ENCODE data around the gene PLSCR1.

DNA sequence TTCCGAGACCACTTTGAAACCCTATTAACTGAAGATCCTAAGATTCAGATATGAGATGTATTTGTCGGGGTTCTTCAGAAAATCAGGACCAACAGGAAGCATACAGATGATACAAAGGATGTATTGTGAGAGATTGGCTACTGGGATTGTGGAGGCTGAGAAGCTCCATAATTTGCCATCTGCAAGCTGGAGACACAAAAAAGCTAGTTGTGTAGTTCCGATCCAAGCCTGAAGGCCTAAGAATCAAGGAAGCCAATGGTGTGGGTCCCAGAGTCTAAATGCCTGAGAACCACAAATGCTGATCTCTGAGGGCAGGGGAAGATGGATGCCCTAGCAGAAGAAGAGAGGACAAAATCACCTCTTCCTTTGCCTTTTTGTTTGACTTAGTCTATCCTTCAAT, 10.9 kb upstream of the PLSCR1 start:
- no peak for TF ChIP-seq SMAD3 (CRISPR knock-in tag; IDR thresholded peaks at IDR 0.05; ENCODE audit: borderline replicate concordance)
- TF ChIP-seq, protein P1, sequence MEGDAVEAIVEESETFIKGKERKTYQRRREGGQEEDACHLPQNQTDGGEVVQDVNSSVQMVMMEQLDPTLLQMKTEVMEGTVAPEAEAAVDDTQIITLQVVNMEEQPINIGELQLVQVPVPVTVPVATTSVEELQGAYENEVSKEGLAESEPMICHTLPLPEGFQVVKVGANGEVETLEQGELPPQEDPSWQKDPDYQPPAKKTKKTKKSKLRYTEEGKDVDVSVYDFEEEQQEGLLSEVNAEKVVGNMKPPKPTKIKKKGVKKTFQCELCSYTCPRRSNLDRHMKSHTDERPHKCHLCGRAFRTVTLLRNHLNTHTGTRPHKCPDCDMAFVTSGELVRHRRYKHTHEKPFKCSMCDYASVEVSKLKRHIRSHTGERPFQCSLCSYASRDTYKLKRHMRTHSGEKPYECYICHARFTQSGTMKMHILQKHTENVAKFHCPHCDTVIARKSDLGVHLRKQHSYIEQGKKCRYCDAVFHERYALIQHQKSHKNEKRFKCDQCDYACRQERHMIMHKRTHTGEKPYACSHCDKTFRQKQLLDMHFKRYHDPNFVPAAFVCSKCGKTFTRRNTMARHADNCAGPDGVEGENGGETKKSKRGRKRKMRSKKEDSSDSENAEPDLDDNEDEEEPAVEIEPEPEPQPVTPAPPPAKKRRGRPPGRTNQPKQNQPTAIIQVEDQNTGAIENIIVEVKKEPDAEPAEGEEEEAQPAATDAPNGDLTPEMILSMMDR (IDR thresholded peaks at IDR 0.05) = no peak
- TF ChIP-seq TCF7 (CRISPR knock-in tag; IDR thresholded peaks at IDR 0.05; ENCODE audit: low read depth) = no peak
- TF ChIP-seq, protein P2, sequence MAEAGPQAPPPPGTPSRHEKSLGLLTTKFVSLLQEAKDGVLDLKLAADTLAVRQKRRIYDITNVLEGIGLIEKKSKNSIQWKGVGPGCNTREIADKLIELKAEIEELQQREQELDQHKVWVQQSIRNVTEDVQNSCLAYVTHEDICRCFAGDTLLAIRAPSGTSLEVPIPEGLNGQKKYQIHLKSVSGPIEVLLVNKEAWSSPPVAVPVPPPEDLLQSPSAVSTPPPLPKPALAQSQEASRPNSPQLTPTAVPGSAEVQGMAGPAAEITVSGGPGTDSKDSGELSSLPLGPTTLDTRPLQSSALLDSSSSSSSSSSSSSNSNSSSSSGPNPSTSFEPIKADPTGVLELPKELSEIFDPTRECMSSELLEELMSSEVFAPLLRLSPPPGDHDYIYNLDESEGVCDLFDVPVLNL (CRISPR knock-in tag; IDR thresholded peaks at IDR 0.05; ENCODE audit: borderline replicate concordance, low read depth) = no peak
- TF ChIP-seq, protein P3, sequence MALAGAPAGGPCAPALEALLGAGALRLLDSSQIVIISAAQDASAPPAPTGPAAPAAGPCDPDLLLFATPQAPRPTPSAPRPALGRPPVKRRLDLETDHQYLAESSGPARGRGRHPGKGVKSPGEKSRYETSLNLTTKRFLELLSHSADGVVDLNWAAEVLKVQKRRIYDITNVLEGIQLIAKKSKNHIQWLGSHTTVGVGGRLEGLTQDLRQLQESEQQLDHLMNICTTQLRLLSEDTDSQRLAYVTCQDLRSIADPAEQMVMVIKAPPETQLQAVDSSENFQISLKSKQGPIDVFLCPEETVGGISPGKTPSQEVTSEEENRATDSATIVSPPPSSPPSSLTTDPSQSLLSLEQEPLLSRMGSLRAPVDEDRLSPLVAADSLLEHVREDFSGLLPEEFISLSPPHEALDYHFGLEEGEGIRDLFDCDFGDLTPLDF (CRISPR knock-in tag; IDR thresholded peaks at IDR 0.05) = no peak
- TF ChIP-seq, protein P4, sequence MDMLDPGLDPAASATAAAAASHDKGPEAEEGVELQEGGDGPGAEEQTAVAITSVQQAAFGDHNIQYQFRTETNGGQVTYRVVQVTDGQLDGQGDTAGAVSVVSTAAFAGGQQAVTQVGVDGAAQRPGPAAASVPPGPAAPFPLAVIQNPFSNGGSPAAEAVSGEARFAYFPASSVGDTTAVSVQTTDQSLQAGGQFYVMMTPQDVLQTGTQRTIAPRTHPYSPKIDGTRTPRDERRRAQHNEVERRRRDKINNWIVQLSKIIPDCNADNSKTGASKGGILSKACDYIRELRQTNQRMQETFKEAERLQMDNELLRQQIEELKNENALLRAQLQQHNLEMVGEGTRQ (CRISPR knock-in tag; IDR thresholded peaks at IDR 0.05) = no peak
- TF ChIP-seq, protein P5, sequence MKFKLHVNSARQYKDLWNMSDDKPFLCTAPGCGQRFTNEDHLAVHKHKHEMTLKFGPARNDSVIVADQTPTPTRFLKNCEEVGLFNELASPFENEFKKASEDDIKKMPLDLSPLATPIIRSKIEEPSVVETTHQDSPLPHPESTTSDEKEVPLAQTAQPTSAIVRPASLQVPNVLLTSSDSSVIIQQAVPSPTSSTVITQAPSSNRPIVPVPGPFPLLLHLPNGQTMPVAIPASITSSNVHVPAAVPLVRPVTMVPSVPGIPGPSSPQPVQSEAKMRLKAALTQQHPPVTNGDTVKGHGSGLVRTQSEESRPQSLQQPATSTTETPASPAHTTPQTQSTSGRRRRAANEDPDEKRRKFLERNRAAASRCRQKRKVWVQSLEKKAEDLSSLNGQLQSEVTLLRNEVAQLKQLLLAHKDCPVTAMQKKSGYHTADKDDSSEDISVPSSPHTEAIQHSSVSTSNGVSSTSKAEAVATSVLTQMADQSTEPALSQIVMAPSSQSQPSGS (CRISPR knock-in tag; IDR thresholded peaks at IDR 0.05; ENCODE audit: borderline replicate concordance, low read depth) = no peak
- TF ChIP-seq, protein P6, sequence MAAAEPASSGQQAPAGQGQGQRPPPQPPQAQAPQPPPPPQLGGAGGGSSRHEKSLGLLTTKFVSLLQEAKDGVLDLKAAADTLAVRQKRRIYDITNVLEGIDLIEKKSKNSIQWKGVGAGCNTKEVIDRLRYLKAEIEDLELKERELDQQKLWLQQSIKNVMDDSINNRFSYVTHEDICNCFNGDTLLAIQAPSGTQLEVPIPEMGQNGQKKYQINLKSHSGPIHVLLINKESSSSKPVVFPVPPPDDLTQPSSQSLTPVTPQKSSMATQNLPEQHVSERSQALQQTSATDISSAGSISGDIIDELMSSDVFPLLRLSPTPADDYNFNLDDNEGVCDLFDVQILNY (CRISPR knock-in tag; IDR thresholded peaks at IDR 0.05) = no peak
- no peak for TF ChIP-seq TEAD4 (CRISPR knock-in tag; IDR thresholded peaks at IDR 0.05)
- TF ChIP-seq CREB1 (CRISPR knock-in tag; IDR thresholded peaks at IDR 0.05) = no peak
- TF ChIP-seq, protein P7, sequence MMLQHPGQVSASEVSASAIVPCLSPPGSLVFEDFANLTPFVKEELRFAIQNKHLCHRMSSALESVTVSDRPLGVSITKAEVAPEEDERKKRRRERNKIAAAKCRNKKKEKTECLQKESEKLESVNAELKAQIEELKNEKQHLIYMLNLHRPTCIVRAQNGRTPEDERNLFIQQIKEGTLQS (CRISPR knock-in tag; conservative IDR thresholded peaks at IDR 0.05) = no peak
- TF ChIP-seq CREM (CRISPR knock-in tag; IDR thresholded peaks at IDR 0.05) = no peak
- TF ChIP-seq FOXJ3 (CRISPR knock-in tag; IDR thresholded peaks at IDR 0.05; ENCODE audit: borderline replicate concordance) = no peak
